GM21515 (cell line): ENCODE measurements around the gene PHACTR4.
A peak's percentile ranks its signal among the peaks of the same experiment; 100 is the strongest.
"Not testable (repeated sequence)": the region's sequence is repeated elsewhere in the genome, so short reads cannot be mapped to it uniquely, and the experiment has no call there.

Experiments
- ATAC-seq: cut with Tn5 transposase; IDR thresholded peaks from one replicate; pipeline ENCODE4 v1.9.1; 2021; ENCODE audit not compliant: unreplicated experiment

Gene PHACTR4

GRCh38 chr1:28428990-28429520 is 59.5 kb downstream of the PHACTR4 start:
- no peak for ATAC-seq

GRCh38 chr1:28436211-28436769 is 66.8 kb downstream of the PHACTR4 start:
- ATAC-seq, result no peak

- ATAC-seq, result no peak
Observed at GRCh38 chr1:28437264-28437923, 67.9 kb downstream of the PHACTR4 start.

GRCh38 chr1:28437924-28438699 is 68.6 kb downstream of the PHACTR4 start:
- no peak for ATAC-seq

GRCh38 chr1:28439320-28439719 is 69.8 kb downstream of the PHACTR4 start:
- no peak for ATAC-seq

- ATAC-seq, result no peak
Observed at GRCh38 chr1:28441674-28442073, 72.1 kb downstream of the PHACTR4 start.

GRCh38 chr1:28443550-28443949 is 74.0 kb downstream of the PHACTR4 start:
- ATAC-seq, result no peak

GRCh38 chr1:28447679-28448078 is 78.1 kb downstream of the PHACTR4 start:
- no peak for ATAC-seq

- not testable (repeated sequence) for ATAC-seq
Observed at GRCh38 chr1:28448094-28448611, 78.6 kb downstream of the PHACTR4 start.

GRCh38 chr1:28449904-28450303 is 80.4 kb downstream of the PHACTR4 start:
- ATAC-seq, result peak; percentile 63

GRCh38 chr1:28450561-28450960 is 81.0 kb downstream of the PHACTR4 start:
- no peak for ATAC-seq

GRCh38 chr1:28451011-28451410 is 81.5 kb downstream of the PHACTR4 start:
- no peak for ATAC-seq

GRCh38 chr1:28456078-28456477 is 86.5 kb downstream of the PHACTR4 start:
- no peak for ATAC-seq

GRCh38 chr1:28457678-28458077 is 88.1 kb downstream of the PHACTR4 start:
- ATAC-seq, result no peak

GRCh38 chr1:28458237-28459228 is 89.0 kb downstream of the PHACTR4 start:
- ATAC-seq, result no peak

- ATAC-seq, result no peak
Observed at GRCh38 chr1:28466226-28466778, 96.8 kb downstream of the PHACTR4 start.

- no peak for ATAC-seq
Observed at GRCh38 chr1:28470146-28470545, 100.6 kb downstream of the PHACTR4 start.

GRCh38 chr1:28479497-28479896 is 110.0 kb downstream of the PHACTR4 start:
- not testable (repeated sequence) for ATAC-seq

GRCh38 chr1:28480308-28480707 is 110.8 kb downstream of the PHACTR4 start:
- no peak for ATAC-seq

- no peak for ATAC-seq
Observed at GRCh38 chr1:28482138-28482537, 112.6 kb downstream of the PHACTR4 start.
